GM15510 (cell line): Measurements from ENCODE around the gene DLK1.

Experiments used
- POLR2A ChIP-seq: IDR thresholded peaks from 3 replicates; pipeline ENCODE4 v1.6.1; 2011; ENCODE audit warnings: borderline replicate concordance; ENCODE audit not compliant: insufficient read length; ENCODE audit errors: extremely low read depth

The DLK1 gene

GRCh38 chr14:100726550-100727085, at the start of gene DLK1:
Gene DLK1, plus strand, starts transcription at chr14:100726892. Its CDS starts 177 bp downstream, at chr14:100727069.
- TF ChIP-seq POLR2A: no peak

- no peak for TF ChIP-seq POLR2A
Observed at GRCh38 chr14:100677152-100677551, 49.5 kb upstream of the DLK1 start.

- no peak for TF ChIP-seq POLR2A
Observed at GRCh38 chr14:100677554-100678468, 48.9 kb upstream of the DLK1 start.

GRCh38 chr14:100678469-100678828, 48.2 kb upstream of the DLK1 start:
- no peak for TF ChIP-seq POLR2A

- no peak for TF ChIP-seq POLR2A
Observed at GRCh38 chr14:100679153-100679552, 47.5 kb upstream of the DLK1 start.

- TF ChIP-seq POLR2A: no peak
Observed at GRCh38 chr14:100679707-100680438, 46.8 kb upstream of the DLK1 start.

- TF ChIP-seq POLR2A: no peak
Observed at GRCh38 chr14:100680439-100681051, 46.1 kb upstream of the DLK1 start.

GRCh38 chr14:100681111-100681510, 45.6 kb upstream of the DLK1 start:
- TF ChIP-seq POLR2A: no peak

- TF ChIP-seq POLR2A: no peak
Observed at GRCh38 chr14:100682749-100683148, 43.9 kb upstream of the DLK1 start.

GRCh38 chr14:100683578-100683977, 43.1 kb upstream of the DLK1 start:
- no peak for TF ChIP-seq POLR2A

- TF ChIP-seq POLR2A: no peak
Observed at GRCh38 chr14:100684154-100684553, 42.5 kb upstream of the DLK1 start.

GRCh38 chr14:100684961-100685360, 41.7 kb upstream of the DLK1 start:
- TF ChIP-seq POLR2A: no peak

GRCh38 chr14:100686858-100687257, 39.8 kb upstream of the DLK1 start:
- no peak for TF ChIP-seq POLR2A

- no peak for TF ChIP-seq POLR2A
Observed at GRCh38 chr14:100687386-100687785, 39.3 kb upstream of the DLK1 start.

- no peak for TF ChIP-seq POLR2A
Observed at GRCh38 chr14:100688051-100688450, 38.6 kb upstream of the DLK1 start.
